ENCODE results near the gene SPRED3. TPM values are rescaled to one million over a fixed set of nuclear protein-coding genes. Genes with fewer than 3 reads are reported as not detected.

SPRED3 gene
- total and polyA plus RNA-seq, 2 of the 8 experiments (the other 6 are each of a cell fraction or from before 2014, with no cell fraction given), result 8.1 to 10.3 TPM

DNA sequence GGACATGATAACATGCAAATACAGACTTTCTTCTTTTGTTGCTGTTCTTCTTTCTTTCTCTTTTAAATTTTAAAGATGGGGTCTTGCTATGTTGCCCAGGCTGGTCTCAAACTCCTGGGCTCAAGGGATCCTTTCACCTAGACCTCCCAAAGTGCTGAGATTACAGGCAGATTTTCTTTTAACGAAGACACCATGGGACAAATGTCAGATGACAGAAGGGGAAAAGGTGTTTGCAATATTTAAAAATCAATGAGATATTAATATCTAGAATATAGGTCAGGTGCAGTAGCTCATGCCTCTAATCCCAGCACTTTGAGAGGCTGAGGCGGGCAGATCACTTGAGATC is 41.3 kb downstream of the SPRED3 start:
- Histone ChIP-seq H4K5ac (ENCODE audit: insufficient read length, low read depth, low read length) (no peak overlapping the region), H2BK120ac (replicated peaks; ENCODE audit: low read depth, low read length) (no peak overlapping the region)
- no peak for TF ChIP-seq TBP (IDR thresholded peaks at IDR 0.05; ENCODE audit: low read depth, low read length)
- no peak for TF ChIP-seq PHF8 (conservative IDR thresholded peaks at IDR 0.05; ENCODE audit: low read depth, low read length)
- TF ChIP-seq USF2 (IDR thresholded peaks at IDR 0.05; ENCODE audit: low read length), result no peak
- TF ChIP-seq, protein P1, sequence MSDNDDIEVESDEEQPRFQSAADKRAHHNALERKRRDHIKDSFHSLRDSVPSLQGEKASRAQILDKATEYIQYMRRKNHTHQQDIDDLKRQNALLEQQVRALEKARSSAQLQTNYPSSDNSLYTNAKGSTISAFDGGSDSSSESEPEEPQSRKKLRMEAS (IDR thresholded peaks at IDR 0.05), result no peak
- TF ChIP-seq JUN (IDR thresholded peaks at IDR 0.05; ENCODE audit: low read depth, low read length), result no peak
- TF ChIP-seq NRF1 (IDR thresholded peaks at IDR 0.05; ENCODE audit: low read depth, low read length), result no peak
- TF ChIP-seq SP4 (IDR thresholded peaks at IDR 0.05; ENCODE audit: low read length), result no peak
- TF ChIP-seq SIRT6 (IDR thresholded peaks at IDR 0.05; ENCODE audit: low read length), result no peak
- no peak for TF ChIP-seq KDM1A (IDR thresholded peaks at IDR 0.05; ENCODE audit: borderline replicate concordance, low read length)
- no peak for TF ChIP-seq MAFK (IDR thresholded peaks at IDR 0.05; ENCODE audit: low read depth, low read length)
- TF ChIP-seq ATF3 (IDR thresholded peaks at IDR 0.05; ENCODE audit: insufficient read depth, low read depth, low read length), result no peak
- TF ChIP-seq HDAC2 (IDR thresholded peaks at IDR 0.05; ENCODE audit: borderline replicate concordance in 1 of 2, low read depth in 2 of 2, low read length in 2 of 2), result no peak
- no peak for TF ChIP-seq POLR2AphosphoS5 (IDR thresholded peaks at IDR 0.05; ENCODE audit: low read depth, low read length)

More for the DNA sequence above, 41.3 kb downstream of the SPRED3 start:
- H3K4me1 ChIP-seq (replicated peaks in 1 of 4; ENCODE audit: control insufficient read depth in 3 of 4, insufficient read depth in 4 of 4, low read length in 3 of 4), result peaks cover 9 to 13% (median 12%) of the 10 kb centered on the region in 4 experiments
- H3K79me2 ChIP-seq (ENCODE audit: control insufficient read depth in 1 of 2, insufficient read depth in 2 of 2, low read length in 2 of 2), result no peaks in the 10 kb centered on the region
- H4K91ac ChIP-seq (replicated peaks; ENCODE audit: insufficient read length, low read length), result no peak overlapping the region
- H3K36me3 ChIP-seq (ENCODE audit: control insufficient read depth in 2 of 4, insufficient read depth in 4 of 4, low read length in 3 of 4), result no peaks in the 10 kb centered on the region
- no peak overlapping the region for H3K23ac ChIP-seq (ENCODE audit: insufficient read length)
- H2AK5ac ChIP-seq (ENCODE audit: low read depth, low read length), result no peak overlapping the region
- ChIA-PET POLR2A (ENCODE audit: partially characterized antibody) (interaction anchor here (0.9 to 1.7 kb wide), 2 partner anchors 8 to 42 kb away, joined by 3 read pairs; partner anchors contain the start of gene GGN), CTCF (ENCODE audit: partially characterized antibody) (no interaction called here)
- H3K56ac ChIP-seq (replicated peaks; ENCODE audit: insufficient read length, low read depth, low read length), result no peak overlapping the region
- H3K4me3 ChIP-seq (ENCODE audit: extremely low read depth in 1 of 4, insufficient read depth in 2 of 4, low read depth in 3 of 4, low read length in 4 of 4), result no peak overlapping the region
- no peak overlapping the region for H3K4ac ChIP-seq (replicated peaks; ENCODE audit: insufficient read length, low read depth, low read length)
- no peaks in the 10 kb centered on the region for H4K20me1 ChIP-seq (replicated peaks in 1 of 2; ENCODE audit: control insufficient read depth in 1 of 2, insufficient read depth in 2 of 2, low read length in 2 of 2)
- no peak overlapping the region for H2BK15ac ChIP-seq (ENCODE audit: low read length)
- H3K14ac ChIP-seq (ENCODE audit: insufficient read length), result no peak overlapping the region
- peaks cover 8% of the 10 kb centered on the region; the same call in 1 of the 2 replicates for H3K23me2 ChIP-seq (ENCODE audit: low read depth, low read length)
- H3K9ac ChIP-seq (replicated peaks in 1 of 4; ENCODE audit: extremely low read depth in 1 of 4, low read depth in 3 of 4, low read length in 3 of 4), result no peak overlapping the region
- H2BK12ac ChIP-seq (ENCODE audit: low read depth, low read length), result no peak overlapping the region
- no peak overlapping the region for H2BK5ac ChIP-seq (ENCODE audit: low read depth, low read length)
- WGBS, 2 experiments (ENCODE audit: extremely low coverage in 1 of 2, insufficient coverage in 1 of 2, insufficient read length in 1 of 2, insufficient replicate concordance in 2 of 2, low coverage in 1 of 2, low lambda C conversion rate in 2 of 2, missing lambda C conversion rate in 1 of 2), result 89% methylated on average over 2 of the region's 2 CpGs; no CpG with 5 or more reads in 1 of the 2 experiments
- no peak overlapping the region for H2BK20ac ChIP-seq (ENCODE audit: low read length)
- H3K79me1 ChIP-seq (ENCODE audit: low read depth, low read length), result no peaks in the 10 kb centered on the region
- no peak overlapping the region for H4K8ac ChIP-seq (ENCODE audit: extremely low read depth, insufficient read depth, low read length)
- H3K18ac ChIP-seq (ENCODE audit: extremely low read depth, low read length), result no peak overlapping the region
- DNase-seq (ENCODE audit: low read depth in 1 of 2, low spot score in 2 of 2), result no peak
- no peak overlapping the region for H3K4me2 ChIP-seq (ENCODE audit: insufficient read depth in 1 of 2, low read depth in 2 of 2, low read length in 2 of 2)
- no peak overlapping the region for H3K27ac ChIP-seq (ENCODE audit: low read depth, low read length)
- no peaks in the 10 kb centered on the region for H3K27me3 ChIP-seq (replicated peaks in 1 of 4; ENCODE audit: control insufficient read depth in 3 of 4, extremely low read depth in 1 of 4, insufficient read depth in 3 of 4, low read length in 3 of 4)
- no peak overlapping the region for H2AFZ ChIP-seq (ENCODE audit: low read length)
- no peaks in the 10 kb centered on the region for H3K9me3 ChIP-seq (ENCODE audit: insufficient read depth in 2 of 2, low read depth in 1 of 2, low read length in 1 of 2)
- FAIRE-seq, result no peak
